ENCODE results near the gene DCAF4. TPM values are rescaled to one million over a fixed set of nuclear protein-coding genes. Genes with fewer than 3 reads are reported as not detected.
A peak's percentile ranks its signal among the peaks of the same experiment; 100 is the strongest.

DCAF4 gene
- total RNA-seq, 1 donor from 2014 or later: 14.0 TPM

GRCh38 chr14:72893636-72894322 is 32.5 kb upstream of the DCAF4 start, which contains the start of gene DPF3:
TSS of gene DPF3 (minus strand) at chr14:72894101. CDS start at chr14:72894088, 13 bp downstream.
- DNase-seq (ENCODE audit: low spot score) (peak; percentile 96), ATAC-seq (peak; percentile 99)
- intact Hi-C loops (cut with DNase I): no loop called here

GRCh38 chr14:72894323-72894622 is 32.0 kb upstream of the DCAF4 start:
- intact Hi-C loops (cut with DNase I): no loop called here
- DNase-seq (ENCODE audit: low spot score) (no peak), ATAC-seq (no peak)

- ATAC-seq (peak; percentile 36), DNase-seq (ENCODE audit: low spot score) (no peak)
- intact Hi-C loops (cut with DNase I): no loop called here
Observed at GRCh38 chr14:72894623-72895378, 31.5 kb upstream of the DCAF4 start.

GRCh38 chr14:72898448-72898847 is 27.8 kb upstream of the DCAF4 start:
- intact Hi-C loops (cut with DNase I): no loop called here
- ATAC-seq (no peak), DNase-seq (ENCODE audit: low spot score) (no peak)

- ATAC-seq (no peak), DNase-seq (ENCODE audit: low spot score) (no peak)
- intact Hi-C loops (cut with DNase I): no loop called here
Observed at GRCh38 chr14:72901361-72901760, 24.9 kb upstream of the DCAF4 start.

GRCh38 chr14:72902801-72903530 is 23.3 kb upstream of the DCAF4 start:
- no peak for ATAC-seq
- no peak for DNase-seq (ENCODE audit: low spot score)
- intact Hi-C loops (cut with DNase I): no loop called here

GRCh38 chr14:72903716-72904115 is 22.5 kb upstream of the DCAF4 start:
- DNase-seq (ENCODE audit: low spot score) (no peak), ATAC-seq (no peak)
- intact Hi-C loops (cut with DNase I): no loop called here

- no peak for ATAC-seq
- intact Hi-C loops (cut with DNase I): no loop called here
Observed at GRCh38 chr14:72904218-72904617, 22.0 kb upstream of the DCAF4 start.

GRCh38 chr14:72904840-72905561 is 21.3 kb upstream of the DCAF4 start:
- DNase-seq (ENCODE audit: low spot score) (peak; percentile 76), ATAC-seq (peak; percentile 91)
- intact Hi-C loops (cut with DNase I): loop anchor here (5.0 kb wide), 1 partner anchor 388 kb away; no protein-coding TSS in a partner anchor

More at GRCh38 chr14:72904218-72904617, 22.0 kb upstream of the DCAF4 start:
- no peak for DNase-seq (ENCODE audit: low spot score)

GRCh38 chr14:72906316-72906715 is 19.9 kb upstream of the DCAF4 start:
- ATAC-seq (no peak), DNase-seq (ENCODE audit: low spot score) (no peak)
- intact Hi-C loops (cut with DNase I): loop anchor here (5.0 kb wide), 1 partner anchor 389 kb away; no protein-coding TSS in a partner anchor

- intact Hi-C loops (cut with DNase I): loop anchor here (5.0 kb wide), 1 partner anchor 390 kb away; no protein-coding TSS in a partner anchor
- DNase-seq (ENCODE audit: low spot score): no peak
- ATAC-seq: no peak
Observed at GRCh38 chr14:72906879-72907278, 19.4 kb upstream of the DCAF4 start.

GRCh38 chr14:72907886-72908285 is 18.4 kb upstream of the DCAF4 start:
- DNase-seq (ENCODE audit: low spot score) (no peak), ATAC-seq (no peak)
- intact Hi-C loops (cut with DNase I): loop anchor here (5.0 kb wide), 1 partner anchor 391 kb away; no protein-coding TSS in a partner anchor

- DNase-seq (ENCODE audit: low spot score): no peak
- intact Hi-C loops (cut with DNase I): loop anchor here (5.0 kb wide), 1 partner anchor 392 kb away; no protein-coding TSS in a partner anchor
- peak; percentile 19 for ATAC-seq
Observed at GRCh38 chr14:72909163-72909562, 17.1 kb upstream of the DCAF4 start.

GRCh38 chr14:72913809-72914208 is 12.5 kb upstream of the DCAF4 start:
- ATAC-seq (no peak), DNase-seq (ENCODE audit: low spot score) (no peak)
- intact Hi-C loops (cut with DNase I): no loop called here

GRCh38 chr14:72916174-72916573 is 10.1 kb upstream of the DCAF4 start:
- intact Hi-C loops (cut with DNase I): no loop called here
- DNase-seq (ENCODE audit: low spot score) (no peak), ATAC-seq (no peak)

- intact Hi-C loops (cut with DNase I): no loop called here
- ATAC-seq: no peak
- DNase-seq (ENCODE audit: low spot score): no peak
Observed at GRCh38 chr14:72917094-72917802, 9.0 kb upstream of the DCAF4 start.

- intact Hi-C loops (cut with DNase I): no loop called here
- ATAC-seq: no peak
- no peak for DNase-seq (ENCODE audit: low spot score)
Observed at GRCh38 chr14:72920008-72920407, 6.3 kb upstream of the DCAF4 start.

GRCh38 chr14:72921396-72921795 is 4.9 kb upstream of the DCAF4 start:
- intact Hi-C loops (cut with DNase I): no loop called here
- no peak for DNase-seq (ENCODE audit: low spot score)
- no peak for ATAC-seq

Measured in sciatic nerve (tissue), 2 donors.